Peyer's patch (tissue), 4 donors: ENCODE data around the gene RAB34. TPM values are rescaled to one million over a fixed set of nuclear protein-coding genes. Genes with fewer than 3 reads are reported as not detected.

Experiments used
- DNase-seq, 3 donors: peaks; one replicate each; pipeline ENCODE4 v3.0.0-alpha.2; 2017 to 2019
- H3K27ac ChIP-seq, 4 donors: fragments of 200-600 bp; sonication (generic); one replicate each; pipeline ENCODE4 v1.5.1; 2016 to 2019
- H3K27me3 ChIP-seq, 2 donors: fragments of 200-600 bp; sonication (generic); one replicate each; pipeline ENCODE4 v1.5.1; 2019
- H3K36me3 ChIP-seq, 3 donors: fragments of 200-600 bp; sonication (generic); one replicate each; pipeline ENCODE4 v1.5.1; 2016 to 2019
- H3K4me1 ChIP-seq, 4 donors: fragments of 200-600 bp; sonication (generic); one replicate each; pipeline ENCODE4 v1.5.1; 2016 to 2019
- H3K4me3 ChIP-seq, 4 donors: fragments of 200-600 bp; sonication (generic); 1 replicate in 3 of 4; 2 replicates in 1 of 4; pipeline ENCODE4 v1.5.1; 2016 to 2019; ENCODE audit warnings: mild to moderate bottlenecking in 1 of 4
- H3K9me3 ChIP-seq, 4 donors: fragments of 200-600 bp; sonication (generic); one replicate each; pipeline ENCODE4 v1.5.1; 2016 to 2019; ENCODE audit warnings: mild to moderate bottlenecking in 1 of 4
- CTCF ChIP-seq, 6 experiments: fragments of 450-650 bp in 4 of 6; fragments of 200-600 bp in 2 of 6; sonication (generic) in 1 of 6; IDR thresholded peaks; one replicate each; pipeline ENCODE4 v1.5.1; 2017 to 2019; ENCODE audit warnings: antibody characterized with exemption in 6 of 6, mild to moderate bottlenecking in 3 of 6, moderate library complexity in 1 of 6
- POLR2A ChIP-seq, 2 donors: fragments of 450-650 bp; IDR thresholded peaks; one replicate each; pipeline ENCODE4 v1.5.1; 2017; ENCODE audit warnings: antibody characterized with exemption in 2 of 2, mild to moderate bottlenecking in 2 of 2, moderate library complexity in 2 of 2
- total RNA-seq, 4 donors: library from RNA; depleted of rRNA; stranded (reverse); fragments of >200 nt; gene quantifications; one replicate each; pipeline ENCODE4 v1.1.0, GENCODE V29; 2016

RAB34 gene
- total RNA-seq, 4 donors from 2014 or later, result 14.5 to 69.3 (median 30.2) TPM

GRCh38 chr17:28718333-28719020 lies 809 bp upstream of the RAB34 start:
- no peaks in the 10 kb centered on the region for H3K27me3 ChIP-seq
- H3K36me3 ChIP-seq, result peaks cover 0 to 35% (median 0%) of the 10 kb centered on the region in 3 donors
- H3K4me1 ChIP-seq, result peaks cover 9 to 38% (median 21%) of the 10 kb centered on the region in 4 donors
- TF ChIP-seq POLR2A (IDR thresholded peaks at IDR 0.05), result no peak
- TF ChIP-seq CTCF (IDR thresholded peaks at IDR 0.05), result no peak
- DNase-seq, result no peak
- H3K4me3 ChIP-seq, result peak overlapping the region in 3 of 4 donors; percentile 52 to 85 (median 58)
- H3K27ac ChIP-seq, result peak overlapping the region; percentile 62 to 92 (median 90)
- H3K9me3 ChIP-seq, result no peaks in the 10 kb centered on the region

- peaks cover 9 to 42% (median 19%) of the 10 kb centered on the region in 4 donors for H3K4me1 ChIP-seq
- no peak for DNase-seq
- H3K27me3 ChIP-seq, result no peaks in the 10 kb centered on the region
- H3K9me3 ChIP-seq, result no peaks in the 10 kb centered on the region
- peak overlapping the region; percentile 44 to 58 (median 52) for H3K4me3 ChIP-seq
- TF ChIP-seq CTCF (IDR thresholded peaks at IDR 0.05) (no peak), POLR2A (IDR thresholded peaks at IDR 0.05) (no peak)
- peak overlapping the region; percentile 62 to 92 (median 90) for H3K27ac ChIP-seq
- peaks cover 0 to 20% (median 0%) of the 10 kb centered on the region in 3 donors for H3K36me3 ChIP-seq
These were observed 709 bp downstream of the RAB34 start for GRCh38 chr17:28716740-28717577.

- peaks cover 0 to 35% (median 8%) of the 10 kb centered on the region in 4 donors for H3K4me1 ChIP-seq
- no peaks in the 10 kb centered on the region for H3K9me3 ChIP-seq
- no peaks in the 10 kb centered on the region for H3K27me3 ChIP-seq
- TF ChIP-seq POLR2A (IDR thresholded peaks at IDR 0.05) (no peak), CTCF (IDR thresholded peaks at IDR 0.05) (no peak)
- H3K36me3 ChIP-seq, result peaks cover 0 to 13% (median 0%) of the 10 kb centered on the region in 3 donors
- H3K4me3 ChIP-seq, result no peak overlapping the region
- no peak for DNase-seq
- H3K27ac ChIP-seq, result no peak overlapping the region
These were observed 2.5 kb downstream of the RAB34 start for GRCh38 chr17:28715217-28715616.

GRCh38 chr17:28714281-28714680 lies 3.4 kb downstream of the RAB34 start:
- no peaks in the 10 kb centered on the region for H3K27me3 ChIP-seq
- H3K4me1 ChIP-seq, result peaks cover 0 to 44% (median 7%) of the 10 kb centered on the region in 4 donors
- no peak for DNase-seq
- H3K36me3 ChIP-seq, result peaks cover 0 to 13% (median 0%) of the 10 kb centered on the region in 3 donors
- TF ChIP-seq CTCF (IDR thresholded peaks at IDR 0.05), result peak in 1 of 6 experiments; percentile 13
- no peak for TF ChIP-seq POLR2A (IDR thresholded peaks at IDR 0.05)
- no peaks in the 10 kb centered on the region for H3K9me3 ChIP-seq
- H3K27ac ChIP-seq, result no peak overlapping the region
- no peak overlapping the region for H3K4me3 ChIP-seq

- no peaks in the 10 kb centered on the region for H3K9me3 ChIP-seq
- TF ChIP-seq CTCF (IDR thresholded peaks at IDR 0.05), result no peak
- TF ChIP-seq POLR2A (IDR thresholded peaks at IDR 0.05), result no peak
- H3K27ac ChIP-seq, result peak overlapping the region in 2 of 4 donors; percentile 78 to 96
- no peak overlapping the region for H3K4me3 ChIP-seq
- peaks cover 0 to 13% (median 0%) of the 10 kb centered on the region in 3 donors for H3K36me3 ChIP-seq
- peaks cover 0 to 38% (median 5%) of the 10 kb centered on the region in 4 donors for H3K4me1 ChIP-seq
- DNase-seq, result no peak
- H3K27me3 ChIP-seq, result no peaks in the 10 kb centered on the region
These were observed 4.8 kb downstream of the RAB34 start for GRCh38 chr17:28712705-28713415.
